ENCODE results near the gene TMEM271. TPM values are rescaled to one million over a fixed set of nuclear protein-coding genes. Genes with fewer than 3 reads are reported as not detected.

Gene TMEM271
- total and polyA plus RNA-seq, 2 donors, result 0.02 to 0.05 TPM

GRCh38 chr4:575281-576141 is 584 bp downstream of the TMEM271 start:
- Histone ChIP-seq H3K9me3 (ENCODE audit: control insufficient read depth in 2 of 2, insufficient read depth in 1 of 2, low read length in 1 of 2) (peaks cover 0 to 2% of the 10 kb centered on the region in 2 donors), H3K27me3 (ENCODE audit: control insufficient read depth in 2 of 2, insufficient read depth in 1 of 2, low read length in 1 of 2) (peaks cover 66 to 76% of the 10 kb centered on the region in 2 donors), H3K27ac (ENCODE audit: low read depth in 1 of 2, low read length in 1 of 2) (no peak overlapping the region), H3K36me3 (ENCODE audit: control insufficient read depth in 2 of 2, insufficient read depth in 2 of 2, low read length in 1 of 2) (no peaks in the 10 kb centered on the region), H3K4me3 (ENCODE audit: low read length in 2 of 2) (peak overlapping the region in 1 of 2 donors; percentile 15), H3K4me1 (ENCODE audit: control insufficient read depth in 2 of 2, insufficient read depth in 2 of 2, low read length in 2 of 2) (peaks cover 0 to 3% of the 10 kb centered on the region in 2 donors)
- WGBS, result 2% methylated on average over 127 of the region's 127 CpGs
- DNase-seq (ENCODE audit: low read depth in 6 of 9, low spot score in 9 of 9), result peak in 1 of 9 donors; percentile 18

- peaks cover 0 to 3% of the 10 kb centered on the region in 2 donors for H3K4me1 ChIP-seq (ENCODE audit: control insufficient read depth in 2 of 2, insufficient read depth in 2 of 2, low read length in 2 of 2)
- peaks cover 0 to 2% of the 10 kb centered on the region in 2 donors for H3K9me3 ChIP-seq (ENCODE audit: control insufficient read depth in 2 of 2, insufficient read depth in 1 of 2, low read length in 1 of 2)
- H3K4me3 ChIP-seq (ENCODE audit: low read length in 2 of 2), result no peak overlapping the region
- no peak for DNase-seq (ENCODE audit: low read depth in 6 of 9, low spot score in 9 of 9)
- H3K27me3 ChIP-seq (ENCODE audit: control insufficient read depth in 2 of 2, insufficient read depth in 1 of 2, low read length in 1 of 2), result peaks cover 63 to 76% of the 10 kb centered on the region in 2 donors
- H3K36me3 ChIP-seq (ENCODE audit: control insufficient read depth in 2 of 2, insufficient read depth in 2 of 2, low read length in 1 of 2), result no peaks in the 10 kb centered on the region
- no peak overlapping the region for H3K27ac ChIP-seq (ENCODE audit: low read depth in 1 of 2, low read length in 1 of 2)
- 9% methylated on average over 68 of the region's 68 CpGs for WGBS
These were observed 1.5 kb downstream of the TMEM271 start for GRCh38 chr4:574346-575161.

GRCh38 chr4:573122-573892 is 2.8 kb downstream of the TMEM271 start:
- Histone ChIP-seq H3K36me3 (ENCODE audit: control insufficient read depth in 2 of 2, insufficient read depth in 2 of 2, low read length in 1 of 2) (no peaks in the 10 kb centered on the region), H3K4me1 (ENCODE audit: control insufficient read depth in 2 of 2, insufficient read depth in 2 of 2, low read length in 2 of 2) (peaks cover 0 to 3% of the 10 kb centered on the region in 2 donors), H3K9me3 (ENCODE audit: control insufficient read depth in 2 of 2, insufficient read depth in 1 of 2, low read length in 1 of 2) (peaks cover 0 to 2% of the 10 kb centered on the region in 2 donors), H3K27me3 (ENCODE audit: control insufficient read depth in 2 of 2, insufficient read depth in 1 of 2, low read length in 1 of 2) (peaks cover 50 to 64% of the 10 kb centered on the region in 2 donors), H3K27ac (ENCODE audit: low read depth in 1 of 2, low read length in 1 of 2) (no peak overlapping the region), H3K4me3 (ENCODE audit: low read length in 2 of 2) (no peak overlapping the region)
- 74% methylated on average over 8 of the region's 8 CpGs for WGBS
- no peak for DNase-seq (ENCODE audit: low read depth in 6 of 9, low spot score in 9 of 9)

GRCh38 chr4:572594-572993 is 3.5 kb downstream of the TMEM271 start:
- no peak for DNase-seq (ENCODE audit: low read depth in 6 of 9, low spot score in 9 of 9)
- Histone ChIP-seq H3K4me3 (ENCODE audit: low read length in 2 of 2) (no peak overlapping the region), H3K4me1 (ENCODE audit: control insufficient read depth in 2 of 2, insufficient read depth in 2 of 2, low read length in 2 of 2) (peaks cover 0 to 3% of the 10 kb centered on the region in 2 donors), H3K27me3 (ENCODE audit: control insufficient read depth in 2 of 2, insufficient read depth in 1 of 2, low read length in 1 of 2) (peaks cover 44 to 57% of the 10 kb centered on the region in 2 donors), H3K36me3 (ENCODE audit: control insufficient read depth in 2 of 2, insufficient read depth in 2 of 2, low read length in 1 of 2) (no peaks in the 10 kb centered on the region), H3K27ac (ENCODE audit: low read depth in 1 of 2, low read length in 1 of 2) (no peak overlapping the region), H3K9me3 (ENCODE audit: control insufficient read depth in 2 of 2, insufficient read depth in 1 of 2, low read length in 1 of 2) (no peaks in the 10 kb centered on the region)
- 89% methylated on average over 6 of the region's 6 CpGs for WGBS

- H3K9me3 ChIP-seq (ENCODE audit: control insufficient read depth in 2 of 2, insufficient read depth in 1 of 2, low read length in 1 of 2), result no peaks in the 10 kb centered on the region
- peaks cover 38 to 51% of the 10 kb centered on the region in 2 donors for H3K27me3 ChIP-seq (ENCODE audit: control insufficient read depth in 2 of 2, insufficient read depth in 1 of 2, low read length in 1 of 2)
- WGBS, result 91% methylated on average over 29 of the region's 29 CpGs
- H3K27ac ChIP-seq (ENCODE audit: low read depth in 1 of 2, low read length in 1 of 2), result no peak overlapping the region
- H3K4me1 ChIP-seq (ENCODE audit: control insufficient read depth in 2 of 2, insufficient read depth in 2 of 2, low read length in 2 of 2), result no peaks in the 10 kb centered on the region
- DNase-seq (ENCODE audit: low read depth in 6 of 9, low spot score in 9 of 9), result no peak
- no peak overlapping the region for H3K4me3 ChIP-seq (ENCODE audit: low read length in 2 of 2)
- H3K36me3 ChIP-seq (ENCODE audit: control insufficient read depth in 2 of 2, insufficient read depth in 2 of 2, low read length in 1 of 2), result no peaks in the 10 kb centered on the region
These were observed 4.1 kb downstream of the TMEM271 start for GRCh38 chr4:571838-572572.

GRCh38 chr4:570754-571153 is 5.3 kb downstream of the TMEM271 start:
- H3K4me1 ChIP-seq (ENCODE audit: control insufficient read depth in 2 of 2, insufficient read depth in 2 of 2, low read length in 2 of 2), result no peaks in the 10 kb centered on the region
- no peaks in the 10 kb centered on the region for H3K36me3 ChIP-seq (ENCODE audit: control insufficient read depth in 2 of 2, insufficient read depth in 2 of 2, low read length in 1 of 2)
- no peak overlapping the region for H3K27ac ChIP-seq (ENCODE audit: low read depth in 1 of 2, low read length in 1 of 2)
- no peak overlapping the region for H3K4me3 ChIP-seq (ENCODE audit: low read length in 2 of 2)
- no peak for DNase-seq (ENCODE audit: low read depth in 6 of 9, low spot score in 9 of 9)
- peaks cover 0 to 4% of the 10 kb centered on the region in 2 donors for H3K9me3 ChIP-seq (ENCODE audit: control insufficient read depth in 2 of 2, insufficient read depth in 1 of 2, low read length in 1 of 2)
- WGBS, result 90% methylated on average over 11 of the region's 11 CpGs
- H3K27me3 ChIP-seq (ENCODE audit: control insufficient read depth in 2 of 2, insufficient read depth in 1 of 2, low read length in 1 of 2), result peaks cover 27 to 44% of the 10 kb centered on the region in 2 donors

- H3K27ac ChIP-seq (ENCODE audit: low read depth in 1 of 2, low read length in 1 of 2), result no peak overlapping the region
- 87% methylated on average over 17 of the region's 17 CpGs for WGBS
- H3K9me3 ChIP-seq (ENCODE audit: control insufficient read depth in 2 of 2, insufficient read depth in 1 of 2, low read length in 1 of 2), result peaks cover 0 to 4% of the 10 kb centered on the region in 2 donors
- DNase-seq (ENCODE audit: low read depth in 6 of 9, low spot score in 9 of 9), result no peak
- no peak overlapping the region for H3K4me3 ChIP-seq (ENCODE audit: low read length in 2 of 2)
- no peaks in the 10 kb centered on the region for H3K36me3 ChIP-seq (ENCODE audit: control insufficient read depth in 2 of 2, insufficient read depth in 2 of 2, low read length in 1 of 2)
- H3K27me3 ChIP-seq (ENCODE audit: control insufficient read depth in 2 of 2, insufficient read depth in 1 of 2, low read length in 1 of 2), result peaks cover 20 to 39% of the 10 kb centered on the region in 2 donors
- no peaks in the 10 kb centered on the region for H3K4me1 ChIP-seq (ENCODE audit: control insufficient read depth in 2 of 2, insufficient read depth in 2 of 2, low read length in 2 of 2)
These were observed 6.0 kb downstream of the TMEM271 start for GRCh38 chr4:569958-570667.

- no peak for DNase-seq (ENCODE audit: low read depth in 6 of 9, low spot score in 9 of 9)
- Histone ChIP-seq H3K27ac (ENCODE audit: low read depth in 1 of 2, low read length in 1 of 2) (no peak overlapping the region), H3K4me1 (ENCODE audit: control insufficient read depth in 2 of 2, insufficient read depth in 2 of 2, low read length in 2 of 2) (no peaks in the 10 kb centered on the region), H3K36me3 (ENCODE audit: control insufficient read depth in 2 of 2, insufficient read depth in 2 of 2, low read length in 1 of 2) (no peaks in the 10 kb centered on the region), H3K27me3 (ENCODE audit: control insufficient read depth in 2 of 2, insufficient read depth in 1 of 2, low read length in 1 of 2) (peaks cover 9 to 28% of the 10 kb centered on the region in 2 donors), H3K4me3 (ENCODE audit: low read length in 2 of 2) (no peak overlapping the region), H3K9me3 (ENCODE audit: control insufficient read depth in 2 of 2, insufficient read depth in 1 of 2, low read length in 1 of 2) (peaks cover 0 to 4% of the 10 kb centered on the region in 2 donors)
- WGBS, result 70% methylated on average over 5 of the region's 5 CpGs
These were observed 7.1 kb downstream of the TMEM271 start for GRCh38 chr4:568962-569361.

Data from thymus (tissue), 11 donors.